GM19463 (cell line): ENCODE results near the gene TEX51.

Experiments used
- ATAC-seq: cut with Tn5 transposase; IDR thresholded peaks from one replicate; pipeline ENCODE4 v1.9.1; 2021; ENCODE audit warnings: mild to moderate bottlenecking, moderate library complexity; ENCODE audit not compliant: unreplicated experiment

The TEX51 gene

DNA sequence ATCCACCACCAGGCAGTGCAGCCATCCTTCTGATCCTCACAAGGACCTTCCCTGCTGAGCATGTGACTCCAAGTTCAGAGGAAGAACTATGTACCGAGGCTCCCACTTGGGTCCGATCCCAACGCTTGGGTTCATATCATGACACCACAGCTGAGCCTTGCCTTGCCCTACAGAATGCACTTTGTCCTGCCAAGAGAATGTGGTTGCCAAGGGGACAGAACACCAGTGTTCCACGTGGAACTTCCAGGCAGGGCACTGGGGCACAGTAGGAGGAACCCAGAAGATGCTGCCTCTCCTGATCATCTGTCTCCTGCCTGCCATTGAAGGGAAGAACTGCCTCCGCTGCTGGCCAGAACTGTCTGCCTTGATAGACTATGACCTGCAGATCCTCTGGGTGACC lies at the start of gene TEX51:
TEX51 (plus strand) TSS at position 255 of the 400 bp plus-strand sequence; CDS start at position 284, 29 bp downstream.
- no peak for ATAC-seq

DNA sequence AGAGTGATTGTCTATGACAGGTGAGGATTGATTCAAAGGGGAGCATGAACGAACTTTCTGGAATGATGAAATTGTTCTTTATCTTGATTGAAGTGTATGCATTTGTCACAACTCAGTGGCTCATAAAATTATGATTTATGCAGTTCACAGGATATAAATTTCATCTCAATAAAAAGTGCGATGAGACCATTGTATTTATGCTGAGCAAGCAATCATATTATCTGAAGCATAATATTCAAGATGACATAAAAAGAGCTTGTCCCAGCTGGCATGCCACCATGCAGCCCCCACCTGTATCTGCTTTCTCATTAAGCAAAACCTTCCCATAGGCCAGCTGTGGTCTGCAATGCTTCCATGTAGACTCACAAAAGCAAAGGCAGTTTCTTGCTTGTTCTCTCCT lies 49.6 kb upstream of the TEX51 start:
- ATAC-seq: no peak

DNA sequence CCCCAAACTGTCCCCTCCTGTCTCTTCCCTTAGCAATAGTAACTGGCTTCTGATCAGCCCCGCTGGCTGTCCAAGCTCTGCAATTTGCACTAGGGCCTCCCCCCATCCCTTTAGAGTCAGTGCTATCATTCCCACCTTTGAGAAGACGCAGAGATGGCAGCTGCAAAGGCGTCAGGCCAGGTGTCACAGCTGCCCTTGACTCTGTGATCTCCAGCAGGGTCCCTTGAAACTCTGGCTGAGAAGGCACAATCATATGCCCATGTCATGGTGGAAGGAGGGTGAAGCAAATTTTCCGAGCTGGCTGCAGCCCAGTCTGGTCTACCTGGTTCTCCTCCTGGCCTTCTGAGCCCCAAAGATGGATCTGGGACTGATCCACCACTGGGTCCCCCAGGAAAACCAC lies 49.2 kb upstream of the TEX51 start:
- ATAC-seq: no peak

DNA sequence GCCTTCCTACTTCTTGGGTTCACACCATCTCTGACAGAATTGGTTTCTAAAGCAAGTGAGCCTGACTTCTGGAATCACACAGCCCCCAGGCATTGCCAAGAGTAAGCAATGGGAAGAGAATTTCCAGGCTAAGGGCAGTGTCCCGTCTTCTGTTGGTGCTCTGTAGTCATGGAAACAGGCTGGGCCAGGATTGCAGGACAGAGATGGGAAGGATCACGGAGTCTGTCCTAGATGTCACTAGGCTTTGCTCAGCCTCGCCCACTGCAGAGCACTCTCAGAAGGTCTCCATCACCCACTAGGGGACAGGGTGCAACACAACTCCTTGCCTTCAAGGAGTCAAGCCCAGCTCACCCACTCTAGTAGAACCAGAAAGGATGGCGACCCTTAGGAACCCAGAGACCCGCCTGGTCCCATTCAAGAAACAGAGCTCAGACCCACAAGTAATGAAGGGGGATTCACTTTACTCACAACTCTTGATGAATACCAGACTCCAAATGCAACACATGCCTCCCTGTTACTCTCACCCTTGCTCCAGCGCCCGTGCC lies 48.6 kb upstream of the TEX51 start:
- no peak for ATAC-seq

DNA sequence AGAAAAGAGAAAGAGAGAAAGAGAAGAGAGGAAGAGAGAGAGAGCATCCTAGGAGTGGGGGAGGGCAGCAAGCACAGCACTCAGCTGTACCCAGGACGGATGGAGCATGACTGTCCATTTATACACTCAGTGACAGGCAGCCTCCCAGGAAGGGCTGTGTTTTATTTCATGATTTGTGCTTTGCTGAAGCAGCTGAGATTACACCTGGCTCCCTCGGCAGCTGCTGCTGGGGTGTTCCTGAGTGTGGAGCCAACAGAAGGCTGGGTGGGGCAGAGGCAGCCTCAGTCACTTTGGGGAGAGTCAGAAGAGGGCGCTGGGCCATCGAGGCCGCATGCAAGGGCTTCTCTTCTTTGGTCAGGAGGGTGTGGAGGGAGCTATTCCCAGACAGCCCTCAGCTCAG lies 47.8 kb upstream of the TEX51 start:
- ATAC-seq: no peak

DNA sequence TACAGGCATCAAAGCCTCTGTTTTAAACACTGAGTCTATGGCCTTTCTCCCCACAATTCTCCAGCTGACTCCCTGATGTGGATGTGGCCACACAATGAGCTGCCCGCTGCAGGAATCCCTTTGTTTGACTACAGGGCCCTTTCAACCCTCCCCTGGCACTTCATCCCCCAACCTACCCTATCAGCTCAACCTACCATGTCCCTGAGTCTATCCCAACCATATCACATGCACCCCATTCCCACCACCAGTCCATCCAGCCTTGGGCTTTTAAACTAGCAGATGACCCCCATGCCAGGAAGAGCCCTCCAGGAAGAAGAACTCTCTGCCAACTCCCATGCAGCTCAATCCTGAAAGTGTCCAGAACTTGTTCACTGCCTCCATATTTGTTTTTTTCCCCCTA lies 46.9 kb upstream of the TEX51 start:
- ATAC-seq: no peak

DNA sequence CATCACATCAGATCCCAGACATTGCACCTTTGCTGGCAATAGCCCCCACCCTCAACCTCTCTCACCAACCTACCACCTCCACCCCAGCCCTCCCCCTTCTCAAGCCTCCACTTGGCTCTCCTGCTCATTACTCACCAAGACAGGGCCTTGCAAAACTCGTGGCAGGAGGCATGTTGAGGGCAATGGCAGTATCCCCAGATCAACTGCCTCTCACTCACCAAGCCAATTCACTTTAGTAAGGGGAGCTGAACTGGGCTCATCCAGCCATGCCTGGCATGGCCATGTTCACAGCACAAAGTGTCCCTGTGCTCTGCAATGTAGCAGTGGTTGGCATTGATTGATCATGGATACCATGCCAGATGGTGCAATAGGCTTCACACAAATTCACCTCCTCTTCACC lies 46.3 kb upstream of the TEX51 start:
- no peak for ATAC-seq

DNA sequence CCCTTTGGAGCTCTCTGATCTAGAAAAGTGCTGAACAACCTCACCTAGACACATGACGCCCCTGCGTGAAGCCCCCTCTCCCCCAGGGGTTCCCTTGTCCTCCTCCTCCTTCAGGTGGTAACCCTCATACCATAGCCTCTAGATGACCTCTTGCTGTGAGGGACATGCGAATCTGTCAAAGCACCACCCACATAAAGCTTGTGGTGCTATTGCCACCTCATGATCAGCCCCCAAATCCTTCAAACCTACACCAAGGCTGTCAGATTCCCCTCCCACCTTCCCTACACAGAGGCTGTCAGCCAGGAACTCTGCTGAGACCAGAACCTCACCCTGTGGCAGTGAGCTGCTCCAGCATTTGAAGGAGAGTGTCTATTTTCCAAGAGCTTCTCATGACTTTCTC lies 43.1 kb upstream of the TEX51 start:
- no peak for ATAC-seq

DNA sequence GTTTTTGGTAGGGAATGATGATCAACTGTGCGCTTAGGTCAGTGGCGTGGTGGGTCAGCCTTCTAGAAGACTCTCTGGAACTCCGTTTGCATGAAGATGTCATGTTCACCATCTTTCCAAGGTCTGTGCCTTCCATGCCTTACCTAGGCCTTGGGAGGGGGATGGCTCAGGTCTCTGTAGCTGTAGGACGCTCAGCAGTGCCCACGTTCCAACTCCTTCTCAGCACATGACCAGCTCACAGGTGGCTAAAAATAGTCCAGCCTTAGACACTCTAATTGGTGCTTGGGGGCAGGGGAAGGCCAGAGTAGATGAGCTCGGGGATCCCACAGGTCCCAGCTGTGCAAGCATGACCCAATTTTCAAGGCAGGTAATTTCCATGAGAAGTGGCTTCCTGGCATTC lies 42.3 kb upstream of the TEX51 start:
- ATAC-seq: no peak

DNA sequence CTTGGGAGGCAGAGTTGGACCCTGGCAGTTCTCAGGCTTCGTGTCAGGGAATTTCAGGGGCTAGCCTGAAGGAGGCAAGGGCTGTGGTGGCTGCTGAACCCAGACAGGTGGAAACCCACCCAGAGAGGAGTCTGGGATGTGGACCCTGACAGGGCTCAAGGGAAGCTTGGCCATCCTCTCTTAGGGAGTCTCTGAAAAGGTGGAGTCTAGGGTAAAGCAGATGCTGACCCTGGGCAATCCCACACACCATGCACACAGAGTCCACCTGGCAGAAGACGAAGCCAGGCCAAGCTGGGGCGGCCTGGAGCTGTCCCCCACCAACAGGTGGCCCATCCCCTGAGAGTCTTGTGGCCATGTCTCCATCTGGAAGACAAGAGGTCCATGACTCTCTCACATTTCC lies 41.2 kb upstream of the TEX51 start:
- ATAC-seq: no peak

DNA sequence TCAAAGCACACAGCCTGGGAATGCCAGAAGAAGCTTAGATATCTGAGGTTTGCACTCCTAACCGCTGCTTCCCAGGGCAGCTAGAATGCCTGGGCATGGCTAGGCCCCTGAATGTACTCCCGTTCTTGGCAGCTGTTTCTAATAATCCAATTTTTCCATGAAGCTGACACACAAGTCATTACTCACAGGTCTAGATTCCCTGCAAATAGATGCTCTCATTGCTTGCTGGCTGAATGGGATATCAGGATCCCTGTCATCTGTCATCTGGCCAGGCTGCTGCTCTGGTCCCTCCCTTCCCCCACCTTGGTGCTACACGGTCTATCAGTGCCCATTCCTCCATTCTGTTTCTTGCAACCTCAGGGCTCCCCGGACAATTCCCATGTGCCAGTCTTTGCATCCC lies 40.7 kb upstream of the TEX51 start:
- ATAC-seq: no peak

DNA sequence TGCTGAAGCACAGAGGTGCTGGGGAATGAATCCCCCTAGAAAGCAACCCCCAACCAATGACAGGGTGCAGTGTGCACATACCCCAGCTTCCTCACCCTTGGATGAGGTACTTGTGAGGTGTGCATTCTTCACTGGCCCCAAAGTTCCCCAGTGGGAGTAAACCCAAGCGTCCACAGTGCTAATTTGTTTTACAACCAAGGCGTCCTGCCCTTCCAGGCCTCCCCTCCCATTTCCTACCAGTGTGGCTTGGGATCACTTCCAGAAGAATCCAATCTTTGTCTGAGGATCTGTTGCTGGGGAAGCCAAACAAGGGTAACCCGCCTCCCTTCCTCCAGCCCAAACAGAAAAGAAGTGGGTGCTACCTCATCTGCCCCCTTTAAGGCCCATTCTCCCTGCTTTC lies 40.3 kb upstream of the TEX51 start:
- no peak for ATAC-seq

DNA sequence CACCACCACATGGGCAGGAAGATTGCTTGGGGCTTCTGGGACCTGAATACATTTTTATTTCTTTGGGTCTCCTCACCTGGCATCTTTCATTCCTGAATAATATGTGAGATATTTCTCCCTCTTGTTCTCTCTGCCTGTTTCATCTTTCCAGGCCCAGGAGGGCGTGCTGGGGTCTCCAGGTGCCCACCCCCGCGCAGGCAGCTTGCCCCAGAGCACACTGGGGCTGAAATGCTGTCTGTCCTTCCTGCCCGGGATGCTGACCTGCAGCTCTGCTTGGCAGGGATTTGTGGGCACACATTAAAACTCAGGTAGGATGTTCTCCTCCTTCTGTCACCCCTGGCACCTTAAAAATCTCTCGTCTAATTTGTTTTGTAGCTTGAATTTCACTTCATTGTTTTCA lies 39.7 kb upstream of the TEX51 start:
- no peak for ATAC-seq

DNA sequence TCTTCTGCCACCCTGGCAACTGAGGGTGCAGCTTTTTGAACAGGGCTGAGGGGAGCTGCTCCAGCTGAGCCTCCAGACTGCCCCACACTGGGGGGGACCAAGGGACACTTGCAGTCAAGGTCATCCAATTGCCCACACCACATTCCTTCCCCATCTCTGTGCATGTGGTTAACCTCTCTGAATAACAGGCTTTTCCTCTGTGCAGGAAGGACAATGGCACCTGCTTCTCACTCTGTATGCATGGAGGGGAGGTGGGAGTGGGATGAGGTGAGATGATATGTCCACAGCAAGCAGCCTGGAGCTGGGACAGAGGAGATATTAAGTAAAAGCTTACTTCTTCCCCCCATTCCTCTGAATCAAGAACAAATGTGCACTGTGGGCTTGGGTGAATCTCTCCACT lies 39.1 kb upstream of the TEX51 start:
- no peak for ATAC-seq

DNA sequence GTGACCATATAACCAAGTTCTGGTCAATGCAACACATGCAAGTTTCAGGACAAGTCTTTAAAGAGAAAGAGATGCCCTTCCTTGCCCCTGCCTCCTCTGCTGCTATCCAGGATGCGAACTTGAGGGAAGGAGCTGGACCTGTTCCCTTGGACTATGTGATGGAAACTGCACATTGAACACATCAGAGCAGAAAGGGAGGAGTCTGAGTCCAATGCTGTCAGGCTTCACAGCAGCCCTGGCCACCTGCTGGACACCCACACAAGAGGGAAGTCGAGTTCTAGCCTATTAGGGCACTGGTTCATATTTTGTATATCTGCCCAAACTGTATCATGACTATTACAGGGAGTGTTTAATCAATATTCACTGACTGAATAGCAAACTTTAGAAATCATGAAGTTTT lies 38.3 kb upstream of the TEX51 start:
- ATAC-seq: no peak

DNA sequence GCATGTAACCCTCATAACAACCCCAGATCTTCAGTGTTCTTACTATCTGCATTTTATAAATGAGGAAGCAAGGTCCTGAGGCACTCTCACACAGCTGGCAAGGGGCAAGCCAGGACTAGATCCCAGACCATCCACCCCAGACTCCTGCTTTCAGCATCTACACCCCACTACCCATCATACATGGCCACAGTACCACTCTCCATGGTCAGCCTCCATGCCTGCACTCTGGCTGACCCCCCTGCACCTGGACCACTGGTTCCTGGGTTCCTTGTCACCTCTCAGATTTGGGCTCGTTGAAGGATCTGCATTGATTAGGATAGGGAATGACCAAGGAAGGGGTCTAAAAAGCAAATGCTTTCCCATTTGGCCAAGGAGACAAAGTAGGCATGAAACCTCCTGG lies 36.0 kb upstream of the TEX51 start:
- no peak for ATAC-seq

DNA sequence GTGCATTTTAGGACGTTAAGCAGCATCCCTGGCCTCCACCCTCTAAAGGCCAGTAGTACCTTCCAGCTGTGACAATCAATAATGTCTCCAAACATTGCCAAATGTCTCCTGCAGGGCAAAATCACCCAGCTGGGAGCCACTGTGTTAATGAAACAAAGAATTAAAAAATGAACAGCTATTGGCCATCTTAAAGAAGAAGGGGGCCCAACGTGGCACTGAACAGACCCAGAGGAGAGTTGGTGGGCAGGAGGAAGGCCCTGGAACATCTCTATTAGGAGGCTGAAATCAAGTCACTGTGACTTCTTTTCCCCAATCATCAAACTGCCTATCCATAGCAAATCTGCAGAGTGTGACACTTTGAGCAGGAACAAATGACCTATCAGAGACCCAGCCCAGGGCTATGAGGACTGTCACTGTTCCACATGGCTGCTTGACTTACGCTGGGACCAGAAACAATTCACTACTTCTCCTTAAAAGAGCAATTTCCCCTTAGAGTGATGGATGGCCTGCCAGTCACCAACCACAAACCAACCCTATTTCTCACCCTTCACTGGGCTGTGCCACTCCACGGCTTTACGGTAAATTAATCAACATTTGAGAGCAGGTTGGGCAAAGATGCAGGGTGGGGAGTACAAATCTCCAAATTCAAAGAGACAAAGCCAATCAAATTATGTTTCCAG lies 35.2 kb upstream of the TEX51 start:
- ATAC-seq: no peak

DNA sequence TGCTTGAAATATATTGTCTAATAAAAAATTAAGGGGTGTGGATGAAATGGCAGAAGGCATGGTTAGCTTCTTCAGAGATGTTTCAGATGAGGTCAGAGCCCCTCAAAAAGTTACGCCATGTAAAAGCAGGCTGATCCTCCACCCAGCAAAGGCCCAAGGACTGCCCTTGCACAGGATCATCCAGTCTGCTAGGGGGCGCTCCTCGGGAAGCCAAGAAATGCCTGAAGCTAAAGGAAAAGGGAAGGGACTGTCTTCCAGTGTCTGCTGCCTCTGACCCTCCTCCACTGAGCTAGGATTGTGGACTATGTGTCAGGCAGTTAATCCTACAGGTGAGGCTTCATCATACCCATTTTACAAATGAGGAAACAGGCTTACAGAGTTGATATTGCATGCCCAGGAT lies 33.8 kb upstream of the TEX51 start:
- ATAC-seq: no peak

DNA sequence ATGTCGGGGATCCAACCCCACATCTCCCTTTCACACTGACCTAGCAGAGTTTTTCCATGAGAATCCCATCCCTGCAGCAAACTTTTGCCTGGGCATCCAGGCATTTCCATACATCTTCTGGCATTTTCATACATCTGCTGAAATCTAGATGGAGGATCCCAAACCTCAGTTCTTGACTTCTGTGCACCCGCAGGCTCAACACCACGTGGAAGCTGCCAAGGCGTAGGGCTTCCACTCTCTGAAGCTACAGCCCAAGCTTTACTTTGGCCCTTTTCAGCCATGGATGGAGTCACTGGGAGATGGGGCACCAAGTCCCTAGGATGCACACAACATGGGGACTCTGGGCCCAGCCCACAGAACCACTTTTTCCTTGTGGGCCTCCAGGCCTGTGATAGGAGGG lies 32.2 kb upstream of the TEX51 start:
- ATAC-seq: no peak

DNA sequence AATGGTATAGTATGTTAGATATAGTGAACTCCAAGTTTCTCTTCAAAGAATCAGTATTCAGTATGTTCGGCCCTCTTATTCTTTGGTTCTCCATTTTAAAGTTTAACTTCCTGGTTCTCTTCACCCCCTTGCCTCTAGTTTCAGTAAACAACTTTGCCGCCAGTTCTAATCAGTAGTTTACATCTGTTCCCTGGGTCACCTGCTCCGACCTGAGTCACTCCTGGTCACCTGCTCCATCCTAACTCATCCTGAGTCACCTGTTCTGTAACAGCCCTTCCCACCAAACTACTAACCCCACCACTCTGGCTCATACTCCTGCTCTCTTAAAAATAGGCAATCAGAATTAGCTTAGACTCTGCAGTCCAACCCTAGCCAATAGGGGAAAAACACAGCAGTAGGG lies 23.7 kb upstream of the TEX51 start:
- ATAC-seq: no peak

DNA sequence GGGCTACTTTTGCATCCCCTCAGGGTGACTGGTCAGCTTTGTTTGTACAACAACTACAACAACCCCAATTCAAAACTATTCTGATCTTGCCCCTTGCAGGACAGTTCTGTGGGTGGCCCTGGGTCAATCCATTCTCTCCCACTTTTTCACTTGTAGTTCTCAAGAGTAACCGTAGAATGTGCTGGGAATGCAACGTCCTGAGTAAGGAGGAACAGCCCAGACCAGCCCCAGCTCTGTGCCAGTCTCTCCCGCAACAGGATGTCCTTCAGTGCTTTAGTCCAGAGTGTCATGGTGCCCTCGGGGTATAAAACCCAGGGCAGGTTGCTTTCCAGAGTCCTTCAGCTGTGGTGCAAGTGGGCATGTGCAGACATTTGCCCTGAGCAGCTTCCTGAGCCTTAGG lies 22.1 kb upstream of the TEX51 start:
- no peak for ATAC-seq

DNA sequence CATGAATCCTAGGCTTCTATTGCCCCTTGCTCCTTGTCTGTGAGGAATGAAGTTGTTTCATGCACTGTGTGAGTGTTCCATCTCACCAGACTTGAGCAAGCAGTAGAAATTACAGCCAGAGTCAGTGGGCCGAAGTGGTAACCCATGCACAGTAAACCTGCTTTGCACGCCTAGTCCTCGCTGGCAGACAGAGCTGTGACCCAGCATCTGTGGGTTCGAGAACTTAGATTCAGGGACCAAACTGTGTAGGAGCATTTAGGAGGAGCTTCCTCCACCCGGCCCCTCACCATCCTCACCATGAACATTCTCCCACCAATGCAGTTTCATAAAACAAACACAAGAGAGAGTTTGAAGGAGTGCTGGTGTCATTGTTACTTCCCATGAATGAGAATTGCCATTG lies 21.6 kb upstream of the TEX51 start:
- ATAC-seq: no peak

DNA sequence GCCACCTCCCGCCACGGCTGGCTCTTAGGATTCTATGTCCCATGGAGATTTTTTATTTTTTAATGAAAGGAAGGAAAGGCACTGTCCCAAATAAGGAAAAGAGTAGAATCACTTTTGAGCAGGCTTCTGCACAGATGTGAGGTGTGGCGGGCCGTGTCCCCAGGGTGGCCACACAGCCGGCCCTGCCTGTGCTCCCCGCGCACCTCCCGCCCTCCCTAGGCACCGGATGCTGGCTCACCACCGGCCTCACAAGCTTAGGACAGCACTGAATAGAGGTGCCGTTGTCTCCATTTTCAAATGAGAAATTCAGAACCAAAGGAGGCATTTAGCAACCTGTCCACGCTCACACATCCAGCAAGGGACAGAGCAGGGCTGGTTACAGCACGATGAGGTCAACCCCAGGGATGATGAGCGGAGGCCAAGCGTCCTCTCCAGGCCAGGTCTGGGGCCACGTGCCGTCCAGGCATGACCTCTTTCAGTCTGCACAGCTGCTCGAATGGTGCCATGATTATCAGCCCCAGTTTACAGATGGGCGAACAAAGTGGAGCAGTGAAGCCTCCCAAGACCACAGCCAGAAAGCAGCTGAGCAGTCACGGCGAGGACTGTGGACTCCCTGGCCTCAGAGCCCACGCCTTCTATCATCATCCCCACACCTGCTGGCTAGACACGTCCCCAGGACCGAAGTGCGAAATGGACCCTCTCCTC lies 20.7 kb upstream of the TEX51 start:
- no peak for ATAC-seq
